22Rv1 (cell line): ENCODE results near the gene RSF1.

Experiments
- CTCF ChIP-seq: fragments of 450-650 bp; IDR thresholded peaks from 2 replicates; pipeline ENCODE4 v1.5.1; 2017; ENCODE audit warnings: mild to moderate bottlenecking
- ZFX ChIP-seq: fragments of 450-650 bp; IDR thresholded peaks from 2 replicates; pipeline ENCODE4 v1.6.1; 2017; ENCODE audit warnings: antibody characterized with exemption, borderline replicate concordance

DNA sequence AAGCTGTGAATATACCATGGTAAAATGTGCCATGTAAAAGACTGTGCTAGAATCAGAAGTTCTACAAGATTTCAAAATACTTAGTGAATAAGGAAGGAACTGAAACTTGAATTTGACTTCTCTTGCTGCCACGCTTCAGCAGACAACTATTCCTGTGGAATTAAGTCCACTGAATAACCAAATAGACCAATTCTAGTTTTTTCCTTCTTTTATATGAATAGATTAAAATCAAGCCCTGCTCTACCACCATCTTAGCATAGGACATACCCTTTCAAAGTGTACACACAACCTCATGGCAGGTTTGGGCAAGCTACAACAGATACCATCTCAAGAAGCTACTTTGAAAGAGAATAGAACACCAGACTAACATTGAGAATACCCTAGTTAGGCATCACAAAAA, 159.6 kb downstream of the RSF1 start:
- TF ChIP-seq CTCF = no peak
- TF ChIP-seq ZFX = no peak
